ENCODE measurements around the gene CDC42BPB. TPM values are rescaled to one million over a fixed set of nuclear protein-coding genes. Genes with fewer than 3 reads are reported as not detected.

The CDC42BPB gene
- total RNA-seq, 2 experiments from 2014 or later, result 6.6 to 7.6 TPM

DNA sequence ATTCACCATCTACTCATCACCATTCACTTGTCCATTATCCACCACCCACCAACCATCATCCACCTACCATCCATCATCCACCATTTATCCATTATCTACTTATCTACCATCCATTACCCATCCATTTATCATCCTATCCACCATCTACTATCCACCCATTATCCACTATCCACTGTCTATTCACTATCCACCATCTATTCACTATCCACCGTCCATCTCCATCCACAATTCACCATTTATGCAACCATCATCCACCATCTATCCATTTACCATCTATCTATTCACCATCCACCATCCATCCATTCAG is 136.4 kb downstream of the CDC42BPB start:
- H3K36me3 Mint-ChIP-seq (ENCODE audit: low read depth), result no peaks in the 10 kb centered on the region
- POLR2A ChIA-PET, result no interaction called here
- CTCF ChIA-PET, result no interaction called here

GRCh38 chr14:102920273-102920997 is 136.9 kb downstream of the CDC42BPB start:
- Histone ChIP-seq H3K36me3 (ENCODE audit: insufficient read depth, low read length) (no peaks in the 10 kb centered on the region), H3K4me3 (ENCODE audit: low read length) (no peak overlapping the region), H3K4me1 (ENCODE audit: insufficient read depth, low read length) (peaks cover 23% of the 10 kb centered on the region), H3K27me3 (ENCODE audit: control insufficient read depth in 1 of 2, insufficient read depth in 2 of 2, low read length in 2 of 2) (peaks cover 19 to 21% of the 10 kb centered on the region in 2 experiments), H3K27ac (ENCODE audit: low read depth in 1 of 2, low read length in 2 of 2) (no peak overlapping the region), H3K9me3 (ENCODE audit: control insufficient read depth in 1 of 2, insufficient read depth in 1 of 2, low read length in 2 of 2) (peaks cover 0 to 30% of the 10 kb centered on the region in 2 experiments)
- H3K9me3 Mint-ChIP-seq, result no peaks in the 10 kb centered on the region
- H3K4me1 Mint-ChIP-seq (ENCODE audit: low read depth), result peaks cover 6% of the 10 kb centered on the region
- ChIA-PET CTCF (no interaction called here), POLR2A (no interaction called here)
- no peak for ATAC-seq (ENCODE audit: poor library complexity)
- TF ChIP-seq CTCF (IDR thresholded peaks at IDR 0.05), result no peak
- H3K27me3 Mint-ChIP-seq, result peaks cover 7% of the 10 kb centered on the region
- no peak overlapping the region for H3K4me3 Mint-ChIP-seq
- no peak overlapping the region for H3K27ac Mint-ChIP-seq
- no peak for DNase-seq
- H3K36me3 Mint-ChIP-seq (ENCODE audit: low read depth), result no peaks in the 10 kb centered on the region
- intact Hi-C loops (cut with DNase I, micrococcal nuclease), result loop anchor here in 1 of 2 experiments (10.0 kb wide), 1 partner anchor 326 kb away; the partner anchor contains the start of gene RCOR1

More for the DNA sequence above, 136.4 kb downstream of the CDC42BPB start:
- no peak for TF ChIP-seq CTCF (IDR thresholded peaks at IDR 0.05)
- Histone ChIP-seq H3K9me3 (ENCODE audit: control insufficient read depth in 1 of 2, insufficient read depth in 1 of 2, low read length in 2 of 2) (peaks cover 0 to 30% of the 10 kb centered on the region in 2 experiments), H3K4me3 (ENCODE audit: low read length) (no peak overlapping the region), H3K27ac (ENCODE audit: low read depth in 1 of 2, low read length in 2 of 2) (no peak overlapping the region), H3K36me3 (ENCODE audit: insufficient read depth, low read length) (no peaks in the 10 kb centered on the region), H3K4me1 (ENCODE audit: insufficient read depth, low read length) (peaks cover 23% of the 10 kb centered on the region), H3K27me3 (ENCODE audit: control insufficient read depth in 1 of 2, insufficient read depth in 2 of 2, low read length in 2 of 2) (peaks cover 20 to 25% of the 10 kb centered on the region in 2 experiments)
- Mint-ChIP-seq H3K27me3 (peaks cover 12% of the 10 kb centered on the region), H3K4me1 (ENCODE audit: low read depth) (peaks cover 8% of the 10 kb centered on the region), H3K27ac (no peak overlapping the region), H3K4me3 (no peak overlapping the region), H3K9me3 (no peaks in the 10 kb centered on the region)
- no peak for ATAC-seq (ENCODE audit: poor library complexity)
- intact Hi-C loops (cut with DNase I, micrococcal nuclease), result loop anchor here in 1 of 2 experiments (10.0 kb wide), 1 partner anchor 326 kb away; the partner anchor contains the start of gene RCOR1
- DNase-seq, result no peak

GRCh38 chr14:102918438-102918837 is 138.9 kb downstream of the CDC42BPB start:
- ChIA-PET POLR2A (no interaction called here), CTCF (interaction anchor here (2.0 kb wide), 1 partner anchor 224 kb away, joined by 12 read pairs; no protein-coding TSS in a partner anchor)
- Histone ChIP-seq H3K27me3 (ENCODE audit: control insufficient read depth in 1 of 2, insufficient read depth in 2 of 2, low read length in 2 of 2) (peaks cover 4 to 5% of the 10 kb centered on the region in 2 experiments), H3K36me3 (ENCODE audit: insufficient read depth, low read length) (no peaks in the 10 kb centered on the region), H3K4me1 (ENCODE audit: insufficient read depth, low read length) (peaks cover 10% of the 10 kb centered on the region), H3K4me3 (ENCODE audit: low read length) (no peak overlapping the region), H3K27ac (ENCODE audit: low read depth in 1 of 2, low read length in 2 of 2) (no peak overlapping the region), H3K9me3 (ENCODE audit: control insufficient read depth in 1 of 2, insufficient read depth in 1 of 2, low read length in 2 of 2) (peaks cover 0 to 30% of the 10 kb centered on the region in 2 experiments)
- Mint-ChIP-seq H3K9me3 (no peaks in the 10 kb centered on the region), H3K27ac (no peak overlapping the region), H3K27me3 (no peaks in the 10 kb centered on the region), H3K36me3 (ENCODE audit: low read depth) (no peaks in the 10 kb centered on the region), H3K4me3 (no peak overlapping the region), H3K4me1 (ENCODE audit: low read depth) (no peaks in the 10 kb centered on the region)
- intact Hi-C loops (cut with DNase I, micrococcal nuclease), result loop anchor here (1.0 to 2.0 kb wide), 2 partner anchors 144 to 224 kb away; no protein-coding TSS in a partner anchor
- TF ChIP-seq CTCF (IDR thresholded peaks at IDR 0.05), result no peak
- no peak for DNase-seq
- no peak for ATAC-seq (ENCODE audit: poor library complexity)
